H9 (cell line): Measurements from ENCODE around the gene QSER1. TPM values are rescaled to one million over a fixed set of nuclear protein-coding genes. Genes with fewer than 3 reads are reported as not detected.

ENCODE experiments used
- DNase-seq: peaks from one replicate; pipeline ENCODE4 v3.0.0-alpha.2; 2017
- H2AFZ ChIP-seq: one replicate; pipeline ENCODE4 v1.6.1; 2013; ENCODE audit warnings: mild to moderate bottlenecking, low read length, control low read depth, moderate library complexity
- H2AK5ac ChIP-seq: 2 replicates; pipeline ENCODE4 v1.6.1; 2013; ENCODE audit warnings: low read length, control low read depth, mixed read lengths; ENCODE audit not compliant: insufficient read length
- H2BK120ac ChIP-seq: one replicate; pipeline ENCODE4 v1.6.1; 2013; ENCODE audit warnings: low read depth, mild to moderate bottlenecking, low read length, control low read depth, inconsistent platforms; ENCODE audit not compliant: poor library complexity, severe bottlenecking
- H2BK12ac ChIP-seq: 2 replicates; pipeline ENCODE4 v1.6.1; 2013; ENCODE audit warnings: low read length, control low read depth, mixed read lengths, low read depth; ENCODE audit not compliant: insufficient read length
- H2BK15ac ChIP-seq: 2 replicates; pipeline ENCODE4 v1.6.1; 2013; ENCODE audit warnings: low read depth, low read length, control low read depth
- H2BK20ac ChIP-seq: one replicate; pipeline ENCODE4 v1.6.1; 2013; ENCODE audit warnings: low read depth, mild to moderate bottlenecking, low read length, control low read depth, inconsistent platforms; ENCODE audit not compliant: poor library complexity, severe bottlenecking
- H2BK5ac ChIP-seq: 2 replicates; pipeline ENCODE4 v1.6.1; 2013; ENCODE audit warnings: low read length, control low read depth, mixed read lengths; ENCODE audit not compliant: insufficient read length
- H3K14ac ChIP-seq: 2 replicates; pipeline ENCODE4 v1.6.1; 2013; ENCODE audit warnings: low read length, control low read depth; ENCODE audit not compliant: insufficient read depth
- H3K18ac ChIP-seq: 2 replicates; pipeline ENCODE4 v1.6.1; 2013; ENCODE audit warnings: low read depth, mild to moderate bottlenecking, mixed read lengths, low read length, control low read depth; ENCODE audit not compliant: insufficient read length
- H3K23ac ChIP-seq: 2 replicates; pipeline ENCODE4 v1.6.1; 2013; ENCODE audit warnings: low read length, control low read depth, mixed read lengths, low read depth; ENCODE audit not compliant: insufficient read length
- H3K23me2 ChIP-seq: 2 replicates; pipeline ENCODE4 v1.6.1; 2013; ENCODE audit warnings: low read depth, mild to moderate bottlenecking, mixed read lengths, low read length, control low read depth; ENCODE audit not compliant: insufficient read length, poor library complexity, severe bottlenecking
- H3K27ac ChIP-seq: 2 replicates; pipeline ENCODE4 v1.5.1; 2013; ENCODE audit warnings: low read length, control low read depth, mixed read lengths, low read depth; ENCODE audit not compliant: insufficient read length
- H3K27me3 ChIP-seq: 2 replicates; pipeline ENCODE4 v1.6.1; 2013; ENCODE audit warnings: low read length, control low read depth, inconsistent platforms; ENCODE audit not compliant: insufficient read depth
- H3K4ac ChIP-seq: 2 replicates; pipeline ENCODE4 v1.6.1; 2013; ENCODE audit warnings: low read depth, mild to moderate bottlenecking, control low read depth, inconsistent platforms, low read length, moderate library complexity
- H3K4me1 ChIP-seq: 2 replicates; pipeline ENCODE4 v1.6.1; 2013; ENCODE audit warnings: low read length, control low read depth, inconsistent platforms; ENCODE audit not compliant: insufficient read depth
- H3K4me2 ChIP-seq: 2 replicates; pipeline ENCODE4 v1.6.1; 2013; ENCODE audit warnings: low read length, control low read depth, mixed read lengths; ENCODE audit not compliant: insufficient read length, insufficient read depth
- H3K56ac ChIP-seq: 2 replicates; pipeline ENCODE4 v1.6.1; 2013; ENCODE audit warnings: low read depth, mild to moderate bottlenecking, mixed read lengths, low read length, control low read depth; ENCODE audit not compliant: insufficient read length
- H3K79me1 ChIP-seq: 2 replicates; pipeline ENCODE4 v1.6.1; 2013; ENCODE audit warnings: low read depth, mild to moderate bottlenecking, moderate library complexity, low read length, control low read depth, inconsistent platforms; ENCODE audit not compliant: insufficient read depth, poor library complexity, severe bottlenecking
- H3K79me2 ChIP-seq: 2 replicates; pipeline ENCODE4 v1.6.1; 2013; ENCODE audit warnings: low read length, control low read depth, inconsistent platforms; ENCODE audit not compliant: insufficient read depth
- H3K9ac ChIP-seq: 2 replicates; pipeline ENCODE4 v1.6.1; 2013; ENCODE audit warnings: low read length, control low read depth, mixed read lengths; ENCODE audit not compliant: insufficient read length; ENCODE audit errors: extremely low read depth
- H3K9me3 ChIP-seq: one replicate; pipeline ENCODE4 v1.6.1; 2013; ENCODE audit warnings: low read depth, low read length, inconsistent platforms; ENCODE audit not compliant: control insufficient read depth
- H3T11ph ChIP-seq: one replicate; pipeline ENCODE4 v1.6.1; 2013; ENCODE audit warnings: mild to moderate bottlenecking, low read length, control low read depth, inconsistent platforms
- H4K20me1 ChIP-seq: one replicate; pipeline ENCODE4 v1.6.1; 2013; ENCODE audit not compliant: control insufficient read depth, insufficient read length, insufficient read depth
- H4K5ac ChIP-seq: 2 replicates; pipeline ENCODE4 v1.6.1; 2013; ENCODE audit warnings: low read depth, mild to moderate bottlenecking, mixed read lengths, low read length, control low read depth; ENCODE audit not compliant: insufficient read length
- H4K8ac ChIP-seq: replicated peaks from 2 replicates; pipeline ENCODE4 v1.6.1; 2013; ENCODE audit warnings: low read length, control low read depth, mixed read lengths, low read depth; ENCODE audit not compliant: insufficient read length
- H4K91ac ChIP-seq: 2 replicates; pipeline ENCODE4 v1.6.1; 2013; ENCODE audit warnings: low read depth, mild to moderate bottlenecking, moderate library complexity, mixed read lengths, low read length, control low read depth; ENCODE audit not compliant: insufficient read length
- H3K27ac Mint-ChIP-seq, 3 experiments: 2 replicates in 2 of 3; 3 replicates in 1 of 3; pipeline ENCODE4 v1.8.0; 2020 to 2021; ENCODE audit warnings: mixed read lengths in 3 of 3, mild to moderate bottlenecking in 1 of 3, moderate library complexity in 1 of 3
- H3K27me3 Mint-ChIP-seq: 2 replicates; pipeline ENCODE4 v1.8.0; 2021; ENCODE audit warnings: low read depth, mild to moderate bottlenecking, moderate library complexity, mixed read lengths
- H3K36me3 Mint-ChIP-seq, 3 experiments: 2 replicates in 2 of 3; 3 replicates in 1 of 3; pipeline ENCODE4 v1.8.0; 2020 to 2021; ENCODE audit warnings: low read depth in 3 of 3, mixed read lengths in 3 of 3; ENCODE audit not compliant: insufficient read depth in 1 of 3
- H3K4me1 Mint-ChIP-seq, 2 experiments: 2 replicates each; pipeline ENCODE4 v1.8.0; 2020; ENCODE audit warnings: mixed read lengths in 2 of 2
- H3K4me3 Mint-ChIP-seq, 2 experiments: 2 replicates in 1 of 2; 3 replicates in 1 of 2; pipeline ENCODE4 v1.8.0; 2020 to 2021; ENCODE audit warnings: mild to moderate bottlenecking in 2 of 2, mixed read lengths in 2 of 2, moderate library complexity in 1 of 2
- H3K9me3 Mint-ChIP-seq, 2 experiments: 2 replicates in 1 of 2; 3 replicates in 1 of 2; pipeline ENCODE4 v1.8.0; 2020; ENCODE audit warnings: mild to moderate bottlenecking in 2 of 2, mixed read lengths in 2 of 2, moderate library complexity in 1 of 2
- WGBS: extraction: QIAGEN DNeasy Blood & Tissue Kit; methylation state at CpG from one replicate; pipeline ENCODE4 v1.1.7; 2013; ENCODE audit warnings: missing lambda C conversion rate, low lambda C conversion rate, mixed read lengths; ENCODE audit not compliant: insufficient read length; ENCODE audit errors: extremely low coverage; 5-methylcytosine and 5-hydroxymethylcytosine counted together
- total RNA-seq: library from RNA; stranded (reverse); gene quantifications from 2 replicates; pipeline ENCODE4 v1.2.1, GENCODE V29; 2021
- TF ChIP-seq, protein P1 (sequence below): fragments of 200-600 bp; sonication (generic); conservative IDR thresholded peaks from 3 replicates; pipeline ENCODE4 v1.8.0; 2021; ENCODE audit warnings: antibody characterized with exemption, mild to moderate bottlenecking

The QSER1 gene
- total RNA-seq, 1 experiment from 2014 or later = 139 TPM

GRCh38 chr11:32883421-32883820, 9.2 kb upstream of the QSER1 start:
- peaks cover 15 to 16% of the 10 kb centered on the region in 2 experiments for H3K9me3 Mint-ChIP-seq
- TF ChIP-seq, protein P1, sequence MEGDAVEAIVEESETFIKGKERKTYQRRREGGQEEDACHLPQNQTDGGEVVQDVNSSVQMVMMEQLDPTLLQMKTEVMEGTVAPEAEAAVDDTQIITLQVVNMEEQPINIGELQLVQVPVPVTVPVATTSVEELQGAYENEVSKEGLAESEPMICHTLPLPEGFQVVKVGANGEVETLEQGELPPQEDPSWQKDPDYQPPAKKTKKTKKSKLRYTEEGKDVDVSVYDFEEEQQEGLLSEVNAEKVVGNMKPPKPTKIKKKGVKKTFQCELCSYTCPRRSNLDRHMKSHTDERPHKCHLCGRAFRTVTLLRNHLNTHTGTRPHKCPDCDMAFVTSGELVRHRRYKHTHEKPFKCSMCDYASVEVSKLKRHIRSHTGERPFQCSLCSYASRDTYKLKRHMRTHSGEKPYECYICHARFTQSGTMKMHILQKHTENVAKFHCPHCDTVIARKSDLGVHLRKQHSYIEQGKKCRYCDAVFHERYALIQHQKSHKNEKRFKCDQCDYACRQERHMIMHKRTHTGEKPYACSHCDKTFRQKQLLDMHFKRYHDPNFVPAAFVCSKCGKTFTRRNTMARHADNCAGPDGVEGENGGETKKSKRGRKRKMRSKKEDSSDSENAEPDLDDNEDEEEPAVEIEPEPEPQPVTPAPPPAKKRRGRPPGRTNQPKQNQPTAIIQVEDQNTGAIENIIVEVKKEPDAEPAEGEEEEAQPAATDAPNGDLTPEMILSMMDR = no peak
- H3K27me3 Mint-ChIP-seq = no peaks in the 10 kb centered on the region
- peaks cover 7 to 15% (median 12%) of the 10 kb centered on the region in 3 experiments for H3K36me3 Mint-ChIP-seq
- Histone ChIP-seq H4K20me1 (no peaks in the 10 kb centered on the region), H2AK5ac (no peak overlapping the region), H3K27me3 (no peaks in the 10 kb centered on the region), H3K4me2 (no peak overlapping the region), H3K79me2 (no peaks in the 10 kb centered on the region; the same call in 1 of the 2 replicates), H3K9me3 (no peaks in the 10 kb centered on the region), H3K18ac (no peak overlapping the region), H4K91ac (no peak overlapping the region), H3K9ac (no peak overlapping the region), H2BK15ac (no peak overlapping the region), H3K56ac (no peak overlapping the region), H2BK5ac (no peak overlapping the region), H3K23me2 (no peaks in the 10 kb centered on the region), H3K27ac (no peak overlapping the region), H3T11ph (no peak overlapping the region), H3K23ac (no peak overlapping the region), H3K4me1 (no peaks in the 10 kb centered on the region; the same call in 1 of the 2 replicates), H3K79me1 (no peaks in the 10 kb centered on the region), H4K8ac (no peak overlapping the region), H2BK20ac (no peak overlapping the region), H3K14ac (no peak overlapping the region), H2BK120ac (no peak overlapping the region), H2AFZ (no peak overlapping the region), H3K4ac (no peak overlapping the region), H2BK12ac (no peak overlapping the region), H4K5ac (no peak overlapping the region)
- peaks cover 19 to 21% of the 10 kb centered on the region in 2 experiments for H3K4me1 Mint-ChIP-seq
- WGBS = no CpG with 5 or more reads among the region's 3 CpGs
- H3K27ac Mint-ChIP-seq = no peak overlapping the region
- H3K4me3 Mint-ChIP-seq = no peak overlapping the region
- no peak for DNase-seq
